Astrocyte (in vitro differentiated cells and primary cell): Measurements from ENCODE around the gene SH3GL2.

Source experiments
- CTCF ChIP-seq: IDR thresholded peaks from 2 replicates; pipeline ENCODE4 v1.5.1; 2011; ENCODE audit warnings: low read depth, mild to moderate bottlenecking, inconsistent platforms, low read length, moderate library complexity; ENCODE audit not compliant: insufficient read depth
- EZH2 ChIP-seq: IDR thresholded peaks from 2 replicates; pipeline ENCODE4 v1.6.1; 2012; ENCODE audit warnings: mild to moderate bottlenecking, low read length, inconsistent platforms; ENCODE audit not compliant: insufficient read depth

- TF ChIP-seq CTCF: no peak
- no peak for TF ChIP-seq EZH2
Measured at GRCh38 chr9:17587113-17587512, 8.2 kb downstream of the SH3GL2 start.
